Fibroblast of lung (primary cell): ENCODE measurements around the gene ERICH2. TPM values are rescaled to one million over a fixed set of nuclear protein-coding genes. Genes with fewer than 3 reads are reported as not detected.
A peak's percentile ranks its signal among the peaks of the same experiment; 100 is the strongest.
"Not testable (repeated sequence)": the region's sequence is repeated elsewhere in the genome, so short reads cannot be mapped to it uniquely, and the experiment has no call there.

Experiments
- DNase-seq, 2 donors: peaks; one replicate each; pipeline versions ENCODE4 v3.0.0 to v3.0.0-alpha.2; 2010; ENCODE audit warnings: low read depth in 2 of 2
- H2AFZ ChIP-seq: 2 replicates; pipeline ENCODE4 v1.5.1; 2012; ENCODE audit warnings: low read length, control low read depth, inconsistent platforms
- H3K27ac ChIP-seq: 2 replicates; pipeline ENCODE4 v1.5.1; 2011; ENCODE audit warnings: low read length, control low read depth; ENCODE audit not compliant: insufficient read depth
- H3K27me3 ChIP-seq: 2 replicates; pipeline ENCODE4 v1.5.1; 2011; ENCODE audit warnings: mild to moderate bottlenecking, low read length; ENCODE audit not compliant: control insufficient read depth, insufficient read depth
- H3K36me3 ChIP-seq: 2 replicates; pipeline ENCODE4 v1.5.1; 2011; ENCODE audit warnings: low read length; ENCODE audit not compliant: control insufficient read depth, insufficient read depth
- H3K4me1 ChIP-seq: 2 replicates; pipeline ENCODE4 v1.5.1; 2011; ENCODE audit warnings: low read length; ENCODE audit not compliant: control insufficient read depth, insufficient read depth; ENCODE audit errors: extremely low read depth
- H3K4me2 ChIP-seq: 2 replicates; pipeline ENCODE4 v1.5.1; 2011; ENCODE audit warnings: low read length, control low read depth; ENCODE audit not compliant: insufficient read depth; ENCODE audit errors: extremely low read depth
- H3K4me3 ChIP-seq, 4 experiments: fragments of 200-600 bp in 1 of 4; sonication (generic) in 1 of 4; replicated peaks in 1 of 4; 2 replicates each; pipeline ENCODE4 v1.5.1; 2011 to 2016; ENCODE audit warnings: low read length in 4 of 4, low read depth in 3 of 4, mild to moderate bottlenecking in 3 of 4, control low read depth in 2 of 4, inconsistent platforms in 1 of 4, mixed read lengths in 1 of 4; ENCODE audit not compliant: insufficient read depth in 1 of 4; ENCODE audit errors: control extremely low read depth in 1 of 4
- H3K79me2 ChIP-seq: 2 replicates; pipeline ENCODE4 v1.5.1; 2012; ENCODE audit warnings: mild to moderate bottlenecking, low read length, inconsistent platforms; ENCODE audit not compliant: control insufficient read depth, insufficient read depth
- H3K9ac ChIP-seq: 2 replicates; pipeline ENCODE4 v1.5.1; 2011; ENCODE audit warnings: mild to moderate bottlenecking, low read length, control low read depth; ENCODE audit not compliant: insufficient read depth
- H3K9me3 ChIP-seq: 2 replicates; pipeline ENCODE4 v1.5.1; 2012; ENCODE audit warnings: low read depth, low read length; ENCODE audit not compliant: control insufficient read depth, insufficient read depth
- H4K20me1 ChIP-seq: 2 replicates; pipeline ENCODE4 v1.5.1; 2011; ENCODE audit warnings: low read length; ENCODE audit not compliant: control insufficient read depth, insufficient read depth; ENCODE audit errors: extremely low read depth
- EZH2 ChIP-seq: IDR thresholded peaks from 2 replicates; pipeline ENCODE4 v1.5.1; 2012; ENCODE audit warnings: low read length, control low read depth, mild to moderate bottlenecking; ENCODE audit errors: missing control alignments
- polyA plus RNA-seq, 2 donors: library from polyadenylated mRNA; depleted of rRNA in 1 of 2; stranded (reverse) in 1 of 2; unstranded in 1 of 2; fragments of >200 nt; gene quantifications; 2 replicates each; pipeline ENCODE4 v1.2.1, GENCODE V29; 2011 to 2012; ENCODE audit warnings: missing spikeins in 1 of 2
- total RNA-seq: library from RNA; depleted of rRNA; stranded (reverse); fragments of >200 nt; gene quantifications from 2 replicates; pipeline ENCODE4 v1.2.1, GENCODE V29; 2014
- TF ChIP-seq, protein P1 (sequence below), 2 donors: IDR thresholded peaks in 1 of 2; conservative IDR thresholded peaks in 1 of 2; 1 replicate in 1 of 2; 2 replicates in 1 of 2; pipeline ENCODE4 v1.5.1; 2011 to 2012; ENCODE audit warnings: low read length in 2 of 2, control low read depth in 1 of 2, inconsistent platforms in 1 of 2, low read depth in 1 of 2, mild to moderate bottlenecking in 1 of 2

ERICH2 gene
- total and polyA plus RNA-seq, 2 donors (not counting 1 experiment from before 2014, with no cell fraction given): 3.1 TPM; not detected in 1

DNA sequence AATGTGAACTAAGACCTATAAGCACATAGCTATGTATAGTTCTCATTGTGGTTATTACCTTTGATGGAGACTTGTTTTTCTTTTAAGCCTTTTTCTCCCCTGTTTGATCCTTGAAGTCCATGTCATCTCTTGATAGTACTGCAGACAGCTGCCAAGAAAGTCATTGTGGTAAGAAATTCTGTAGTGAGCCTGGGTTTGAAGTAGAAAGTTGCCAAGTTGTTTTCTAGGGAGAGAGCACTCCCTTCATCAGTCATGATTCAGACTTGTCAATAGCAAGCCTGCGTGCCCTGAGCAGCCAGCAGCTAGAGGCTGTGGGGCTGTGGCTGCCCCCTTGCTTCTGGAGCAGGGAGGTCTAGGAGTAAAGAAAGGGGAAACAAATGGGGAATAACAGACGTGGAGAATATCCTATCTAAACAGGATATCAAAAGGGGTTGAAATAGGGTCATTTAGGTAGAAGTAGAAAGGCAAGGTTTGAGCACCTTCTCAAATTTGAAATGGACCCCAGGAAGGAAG is 46.7 kb upstream of the ERICH2 start:
- no peak overlapping the region for H2AFZ ChIP-seq
- no peak overlapping the region for H3K4me2 ChIP-seq
- no peaks in the 10 kb centered on the region for H3K9me3 ChIP-seq
- H3K36me3 ChIP-seq: no peaks in the 10 kb centered on the region
- H3K4me3 ChIP-seq: no peak overlapping the region
- H3K4me1 ChIP-seq: no peaks in the 10 kb centered on the region
- H3K9ac ChIP-seq: no peak overlapping the region
- H3K27ac ChIP-seq: no peak overlapping the region
- no peaks in the 10 kb centered on the region for H4K20me1 ChIP-seq
- no peaks in the 10 kb centered on the region for H3K79me2 ChIP-seq
- TF ChIP-seq, protein P1, sequence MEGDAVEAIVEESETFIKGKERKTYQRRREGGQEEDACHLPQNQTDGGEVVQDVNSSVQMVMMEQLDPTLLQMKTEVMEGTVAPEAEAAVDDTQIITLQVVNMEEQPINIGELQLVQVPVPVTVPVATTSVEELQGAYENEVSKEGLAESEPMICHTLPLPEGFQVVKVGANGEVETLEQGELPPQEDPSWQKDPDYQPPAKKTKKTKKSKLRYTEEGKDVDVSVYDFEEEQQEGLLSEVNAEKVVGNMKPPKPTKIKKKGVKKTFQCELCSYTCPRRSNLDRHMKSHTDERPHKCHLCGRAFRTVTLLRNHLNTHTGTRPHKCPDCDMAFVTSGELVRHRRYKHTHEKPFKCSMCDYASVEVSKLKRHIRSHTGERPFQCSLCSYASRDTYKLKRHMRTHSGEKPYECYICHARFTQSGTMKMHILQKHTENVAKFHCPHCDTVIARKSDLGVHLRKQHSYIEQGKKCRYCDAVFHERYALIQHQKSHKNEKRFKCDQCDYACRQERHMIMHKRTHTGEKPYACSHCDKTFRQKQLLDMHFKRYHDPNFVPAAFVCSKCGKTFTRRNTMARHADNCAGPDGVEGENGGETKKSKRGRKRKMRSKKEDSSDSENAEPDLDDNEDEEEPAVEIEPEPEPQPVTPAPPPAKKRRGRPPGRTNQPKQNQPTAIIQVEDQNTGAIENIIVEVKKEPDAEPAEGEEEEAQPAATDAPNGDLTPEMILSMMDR (conservative IDR thresholded peaks at IDR 0.05 in 1 of 2, IDR thresholded peaks at IDR 0.05 in 1 of 2; ENCODE audit: low read depth in 1 of 2, low read length in 2 of 2): no peak
- TF ChIP-seq EZH2: no peak
- H3K27me3 ChIP-seq: no peaks in the 10 kb centered on the region
- DNase-seq: peak in 1 of 2 donors; percentile 40

GRCh38 chr2:170733798-170734600 is 36.2 kb upstream of the ERICH2 start:
- no peak overlapping the region for H3K27ac ChIP-seq
- H3K4me3 ChIP-seq: no peak overlapping the region
- H3K4me2 ChIP-seq: no peak overlapping the region
- H3K79me2 ChIP-seq: no peaks in the 10 kb centered on the region
- H3K36me3 ChIP-seq: no peaks in the 10 kb centered on the region
- no peaks in the 10 kb centered on the region for H3K4me1 ChIP-seq
- H3K27me3 ChIP-seq: no peaks in the 10 kb centered on the region
- no peak for DNase-seq
- no peak for TF ChIP-seq EZH2
- TF ChIP-seq, protein P1 (conservative IDR thresholded peaks at IDR 0.05 in 1 of 2, IDR thresholded peaks at IDR 0.05 in 1 of 2; ENCODE audit: low read depth in 1 of 2, low read length in 2 of 2): no peak
- no peaks in the 10 kb centered on the region for H4K20me1 ChIP-seq
- H3K9ac ChIP-seq: no peak overlapping the region
- no peak overlapping the region for H2AFZ ChIP-seq
- H3K9me3 ChIP-seq: no peaks in the 10 kb centered on the region

GRCh38 chr2:170734601-170735000 is 35.6 kb upstream of the ERICH2 start:
- H3K4me3 ChIP-seq, H3K4me2 ChIP-seq, H3K9ac ChIP-seq, H3K9me3 ChIP-seq, H3K4me1 ChIP-seq, H3K36me3 ChIP-seq, H3K27ac ChIP-seq, H3K79me2 ChIP-seq, H3K27me3 ChIP-seq, DNase-seq, H2AFZ ChIP-seq, H4K20me1 ChIP-seq: not testable (repeated sequence)
